NCI-H1417 treated with DMSO at 0.1 percent for 48 hours (cell line): Measurements from ENCODE around the gene DOCK1.

Experiments
- DNase-seq: peaks from one replicate; lab custom pipeline; 2025; lab: John Stamatoyannopoulos, UW

The DOCK1 gene

DNA sequence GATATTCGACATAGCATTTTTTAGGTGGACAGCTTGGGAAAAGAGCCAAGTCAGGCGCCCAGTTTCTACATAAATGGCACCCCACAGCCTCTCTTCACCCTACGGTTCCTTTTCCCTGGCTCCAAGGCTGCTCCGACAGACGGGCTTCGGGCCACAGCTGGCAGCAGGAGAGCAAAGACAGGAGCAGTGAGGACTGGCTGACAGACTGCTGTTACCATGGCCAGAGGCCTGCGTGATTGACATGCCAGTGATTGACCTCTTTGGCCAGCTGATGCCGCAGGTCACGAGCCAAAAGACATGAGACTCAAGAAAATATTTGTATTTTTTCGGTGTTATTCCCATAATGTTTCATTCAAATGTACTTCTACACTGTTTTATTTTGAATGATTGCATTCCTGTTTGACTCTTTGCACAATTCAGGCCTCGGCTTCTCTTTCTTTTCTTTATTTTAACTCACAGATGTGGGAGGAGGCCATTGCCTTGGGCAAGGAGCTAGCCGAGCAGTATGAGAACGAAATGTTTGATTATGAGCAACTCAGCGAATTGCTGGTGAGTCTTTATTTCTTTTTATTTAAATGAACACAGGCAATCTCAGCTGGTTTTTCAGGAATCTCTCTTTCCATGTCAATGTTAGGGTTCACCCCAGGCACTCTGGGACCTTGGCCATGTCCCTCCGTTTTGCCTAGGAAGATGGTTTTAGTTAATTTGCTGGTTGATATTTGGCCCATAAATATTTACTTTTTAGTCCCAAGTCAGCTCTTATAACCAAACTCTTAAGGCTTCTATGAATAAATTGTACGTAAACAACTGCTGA, 497.6 kb downstream of the DOCK1 start:
- no peak for DNase-seq

GRCh38 chr10:127405221-127405620, 500.0 kb downstream of the DOCK1 start:
- DNase-seq: no peak

- DNase-seq: no peak
Observed at GRCh38 chr10:127406018-127406550, 500.9 kb downstream of the DOCK1 start.

- DNase-seq: no peak
Observed at GRCh38 chr10:127407551-127407950, 502.3 kb downstream of the DOCK1 start.

- DNase-seq: no peak
Observed at GRCh38 chr10:127408112-127408710, 503.0 kb downstream of the DOCK1 start.

DNA sequence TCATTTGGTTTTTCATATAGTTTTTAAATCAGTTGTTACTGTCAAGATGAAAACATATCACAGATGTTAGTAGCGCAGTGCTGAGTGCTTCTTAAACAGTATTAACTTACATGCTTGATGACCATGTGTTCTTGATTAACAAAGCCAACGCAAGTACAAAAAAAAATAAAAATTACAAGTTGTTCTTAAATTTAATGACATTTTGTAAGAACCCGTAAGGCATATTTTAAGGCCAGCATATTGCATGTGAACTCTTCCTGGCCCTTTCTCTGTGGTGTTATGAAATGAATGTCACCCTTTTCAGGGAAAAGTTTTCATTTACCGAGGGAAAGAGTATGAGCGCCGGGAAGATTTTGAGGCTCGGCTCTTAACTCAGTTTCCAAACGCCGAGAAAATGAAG, 503.5 kb downstream of the DOCK1 start:
- no peak for DNase-seq

GRCh38 chr10:127410030-127410429, 504.8 kb downstream of the DOCK1 start:
- no peak for DNase-seq

DNA sequence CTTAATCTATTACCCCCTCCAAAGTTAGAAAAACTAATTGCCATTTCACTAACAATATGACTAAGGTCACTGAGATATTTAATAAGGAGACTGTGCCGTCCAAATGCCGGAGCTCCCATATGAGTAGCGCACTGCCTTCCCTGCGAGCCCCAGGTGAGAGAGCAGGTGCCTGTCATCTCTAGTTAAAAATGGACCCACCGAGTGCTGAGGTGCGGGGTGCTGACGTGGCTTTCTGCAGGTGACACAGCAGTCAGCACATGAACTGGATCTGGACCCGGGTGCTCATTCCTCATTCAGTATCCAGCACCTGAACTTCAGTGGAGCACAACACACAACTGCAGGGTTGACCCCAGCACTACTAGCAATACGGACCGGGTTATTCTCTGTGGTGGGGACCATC, 505.8 kb downstream of the DOCK1 start:
- DNase-seq: no peak

GRCh38 chr10:127413326-127413725, 508.1 kb downstream of the DOCK1 start:
- no peak for DNase-seq

DNA sequence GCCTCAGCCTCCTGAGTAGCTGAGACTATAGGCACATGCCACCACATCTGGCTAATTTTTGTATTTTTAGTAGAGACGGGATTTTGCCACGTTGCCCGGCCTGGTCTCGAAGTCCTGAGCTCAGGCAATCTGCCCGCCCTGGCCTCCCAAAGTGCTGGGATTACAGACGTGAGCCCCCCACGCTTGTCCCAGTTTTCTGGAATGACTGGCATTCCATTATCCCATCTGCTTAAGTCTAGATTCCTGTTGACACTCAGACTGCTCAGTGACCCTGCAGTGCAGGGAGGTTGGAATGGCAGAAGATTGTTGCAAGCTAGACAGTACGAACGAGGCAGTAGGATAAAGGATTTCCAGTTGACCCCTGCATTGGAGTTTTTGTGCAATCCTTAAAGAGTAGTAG, 508.8 kb downstream of the DOCK1 start:
- DNase-seq: no peak

- DNase-seq: no peak
Observed at GRCh38 chr10:127415116-127415515, 509.9 kb downstream of the DOCK1 start.

DNA sequence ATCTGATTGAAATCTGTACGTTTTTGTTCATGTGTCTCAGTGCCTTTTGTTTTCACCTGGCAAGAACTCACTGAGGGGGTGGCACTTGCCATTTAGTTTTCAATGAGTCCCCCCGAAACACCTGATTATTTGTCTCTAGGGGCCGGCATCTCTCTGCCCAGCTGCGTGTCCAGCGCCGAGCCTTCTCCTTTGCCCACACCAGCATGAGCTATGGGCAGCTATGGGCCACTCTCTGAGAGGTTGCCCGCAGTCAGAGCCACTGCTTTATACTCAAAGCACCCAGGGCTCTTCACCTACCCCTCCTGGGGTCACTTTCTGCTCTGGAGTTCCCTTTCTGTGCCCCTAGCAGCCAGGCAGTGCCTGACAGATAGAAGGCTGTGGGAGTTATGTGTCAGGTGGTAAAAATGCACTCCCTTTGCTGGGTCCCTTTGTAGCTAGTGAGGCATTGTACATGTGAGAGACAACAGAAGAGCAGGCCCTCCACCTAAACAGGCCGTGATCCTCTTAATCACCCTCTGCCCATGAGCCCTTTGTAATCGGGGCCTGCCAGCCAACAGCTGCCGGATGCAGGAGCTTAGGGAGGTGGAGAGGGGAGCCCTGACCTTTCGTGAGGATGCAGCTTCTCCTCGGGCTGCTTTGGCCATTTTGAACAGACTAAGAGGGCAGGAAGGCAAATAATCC, 510.8 kb downstream of the DOCK1 start:
- no peak for DNase-seq

- DNase-seq: no peak
Observed at GRCh38 chr10:127417031-127417430, 511.8 kb downstream of the DOCK1 start.

DNA sequence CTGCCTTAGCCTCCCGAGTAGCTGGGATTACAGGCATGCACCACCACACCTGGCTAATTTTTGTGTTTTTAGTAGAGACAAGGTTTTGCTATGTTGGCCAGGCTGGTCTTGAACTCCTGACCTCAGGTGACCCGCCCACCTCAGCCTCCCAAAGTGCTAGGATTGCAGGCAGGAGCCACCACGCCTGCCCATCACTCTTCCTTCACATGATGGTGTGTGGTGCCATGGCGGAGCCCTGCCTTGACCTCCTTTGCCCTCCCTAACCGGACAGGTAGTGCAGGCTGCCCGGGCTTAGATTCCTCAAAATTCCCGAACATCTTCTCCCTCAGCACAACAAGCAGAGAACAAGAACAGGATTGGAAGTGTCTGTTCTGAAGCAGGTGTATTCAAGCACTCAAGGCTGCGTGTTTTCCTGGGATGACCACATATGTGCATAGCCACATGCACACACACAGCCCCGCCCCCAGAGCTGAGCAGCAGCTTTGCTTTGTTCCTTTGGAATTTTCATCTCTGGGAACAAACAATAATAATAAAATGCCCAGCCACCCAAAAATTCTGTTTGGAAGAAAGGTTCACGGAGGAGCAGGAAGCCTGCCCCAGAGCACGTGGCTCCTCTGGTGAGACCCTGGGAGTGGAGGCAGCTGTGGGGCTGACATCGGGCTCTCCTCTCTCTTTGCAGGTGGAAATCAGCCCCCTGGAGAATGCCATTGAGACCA, 512.6 kb downstream of the DOCK1 start:
- no peak for DNase-seq

- no peak for DNase-seq
Observed at GRCh38 chr10:127418536-127419168, 513.4 kb downstream of the DOCK1 start.

- no peak for DNase-seq
Observed at GRCh38 chr10:127420138-127420684, 515.0 kb downstream of the DOCK1 start.

GRCh38 chr10:127423218-127423915, 518.1 kb downstream of the DOCK1 start:
- no peak for DNase-seq

DNA sequence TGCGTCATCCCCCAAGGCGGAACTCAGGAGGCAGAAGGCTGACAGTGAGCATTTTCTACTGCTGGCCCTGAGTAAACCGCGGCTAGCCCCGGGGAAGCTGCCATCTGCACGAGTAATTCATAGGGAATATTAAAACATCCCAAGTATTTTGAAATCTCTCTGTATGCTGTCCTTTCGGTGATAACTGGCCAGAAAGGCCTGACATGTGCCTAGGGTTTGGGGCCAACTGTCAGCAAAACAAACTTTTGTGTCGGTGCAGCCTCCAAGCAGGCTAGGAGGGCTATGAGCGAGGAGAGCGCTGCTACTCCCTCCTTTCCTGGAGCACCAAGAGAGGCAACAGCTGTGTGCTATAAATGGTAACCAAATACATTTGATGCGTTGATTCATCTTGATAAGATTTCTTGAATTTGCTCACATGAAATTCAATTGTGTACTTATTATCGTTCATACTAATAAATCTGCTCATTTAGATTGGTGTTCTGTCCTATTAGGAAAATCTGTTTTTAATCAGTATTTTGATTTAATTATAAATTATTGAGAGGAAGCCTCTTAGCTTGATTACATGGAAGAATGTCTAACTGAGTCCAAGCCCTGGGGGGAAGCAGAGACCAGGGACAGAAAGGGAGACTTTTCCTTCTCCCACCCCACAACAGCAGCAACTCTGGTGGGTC, 519.5 kb downstream of the DOCK1 start:
- no peak for DNase-seq

DNA sequence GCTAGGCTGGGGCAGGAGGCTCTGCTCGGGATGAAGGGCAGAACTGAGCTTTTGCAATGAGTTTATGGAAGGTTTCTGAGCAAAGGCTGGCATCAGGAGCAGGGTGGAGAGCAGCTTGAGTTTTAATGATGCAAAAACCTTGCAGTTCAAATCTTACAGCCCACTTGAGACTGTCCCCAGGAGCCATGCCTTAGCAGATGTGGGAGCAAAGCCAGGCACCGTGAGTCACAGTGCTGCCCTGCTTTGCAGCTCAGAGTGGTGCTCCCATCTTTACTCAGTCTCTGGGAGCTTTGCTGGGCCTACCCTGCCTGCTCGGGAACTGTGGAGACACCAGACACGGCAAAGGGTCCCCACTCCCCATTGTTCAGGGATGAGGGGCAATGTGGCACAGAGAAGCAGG, 521.5 kb downstream of the DOCK1 start:
- DNase-seq: no peak

GRCh38 chr10:127427926-127428325, 522.7 kb downstream of the DOCK1 start:
- DNase-seq: no peak
